HG02852 (cell line): Measurements from ENCODE around the gene LYRM4.
"Not testable (repeated sequence)": the region's sequence is repeated elsewhere in the genome, so short reads cannot be mapped to it uniquely, and the experiment has no call there.

Source experiments
- ATAC-seq: cut with Tn5 transposase; IDR thresholded peaks from one replicate; pipeline ENCODE4 v1.9.1; 2021; ENCODE audit warnings: mild to moderate bottlenecking, moderate library complexity; ENCODE audit not compliant: unreplicated experiment

The LYRM4 gene

DNA sequence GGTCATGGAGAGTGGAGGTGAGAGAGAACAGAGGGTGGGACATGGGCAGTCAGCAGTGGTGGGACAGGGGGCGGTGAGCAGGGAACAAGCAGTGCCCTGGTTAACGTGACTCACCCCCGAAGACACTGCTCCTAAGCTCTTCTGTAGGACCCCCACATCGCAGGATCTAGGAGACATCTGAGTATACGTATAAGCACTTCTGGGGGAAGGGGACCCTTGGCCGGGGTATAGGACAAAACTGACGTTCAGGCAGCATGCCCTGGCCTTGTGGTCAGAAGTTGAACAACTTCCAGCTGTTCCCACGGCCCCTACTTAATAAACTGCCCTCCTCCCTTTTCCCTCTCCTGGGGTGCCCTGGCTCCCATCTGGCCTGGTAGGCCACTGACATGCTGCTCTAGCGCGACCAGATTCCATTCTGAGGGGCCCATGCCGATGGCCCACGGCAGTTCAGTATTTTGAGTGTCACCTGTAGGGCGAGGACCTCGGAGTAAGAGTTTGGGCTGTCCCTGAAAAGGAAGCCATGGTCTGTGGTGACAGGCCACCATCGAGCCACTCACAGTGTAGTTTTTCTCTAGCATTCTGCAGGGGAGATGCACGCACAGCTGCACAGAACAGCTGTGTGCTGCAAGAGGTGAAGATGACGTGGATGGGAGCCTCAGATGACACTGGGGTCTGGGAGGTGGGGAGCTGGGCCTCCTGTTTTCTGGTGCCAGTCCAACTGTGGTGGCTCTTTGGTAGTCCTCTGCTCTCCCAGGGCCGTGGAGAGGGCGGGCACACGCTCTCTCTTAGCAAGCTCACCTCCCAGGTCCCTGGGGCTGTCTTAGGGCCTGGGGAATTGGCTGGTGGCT lies 137.2 kb downstream of the LYRM4 start:
- no peak for ATAC-seq

DNA sequence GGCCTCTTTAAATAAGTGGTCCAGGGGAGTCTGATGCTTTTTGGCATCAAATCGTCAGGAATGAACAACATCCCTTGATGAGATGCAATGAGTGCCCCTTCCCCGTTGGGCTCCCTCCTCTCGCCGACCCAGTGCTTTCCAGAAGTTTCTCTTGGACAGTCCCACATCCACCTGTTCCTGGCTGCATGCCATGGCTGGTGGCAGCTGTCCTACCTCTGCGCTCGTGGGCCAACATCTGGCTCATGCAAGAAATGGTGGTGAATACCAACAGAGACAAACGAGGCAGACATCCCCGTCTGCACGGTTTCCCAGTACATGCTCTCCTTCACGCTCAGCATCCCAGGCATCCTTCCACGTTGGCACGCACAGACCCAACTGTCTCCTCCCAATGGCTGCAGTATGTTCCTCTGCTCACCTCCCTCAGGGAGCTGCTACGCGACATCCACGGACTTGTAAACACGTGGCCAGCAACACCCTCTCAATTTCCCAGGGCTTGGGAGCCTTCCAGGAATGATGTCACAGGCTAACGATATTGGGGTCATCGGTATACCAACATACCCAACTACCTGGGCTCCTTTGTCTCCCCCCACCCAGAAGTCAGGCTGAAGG lies 138.1 kb downstream of the LYRM4 start:
- no peak for ATAC-seq

DNA sequence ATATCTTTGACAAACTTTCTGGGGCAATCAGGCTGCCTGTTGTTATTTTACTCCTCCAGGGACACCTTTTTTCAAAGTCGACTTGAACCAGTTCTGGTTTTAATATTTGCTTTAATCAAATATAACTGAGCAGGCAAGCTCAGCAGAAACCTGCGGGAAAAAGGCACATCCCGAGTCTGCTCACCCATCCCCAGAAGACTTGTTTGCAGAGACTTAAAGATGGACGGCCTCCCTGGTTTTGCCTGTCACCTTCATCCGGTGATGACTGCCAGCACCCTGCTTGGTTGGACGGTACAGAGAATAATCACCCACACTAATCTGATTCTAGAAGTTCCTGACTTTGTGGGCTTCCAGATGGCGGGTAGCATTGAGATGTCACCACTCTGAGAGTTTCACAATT lies 138.8 kb downstream of the LYRM4 start:
- no peak for ATAC-seq

DNA sequence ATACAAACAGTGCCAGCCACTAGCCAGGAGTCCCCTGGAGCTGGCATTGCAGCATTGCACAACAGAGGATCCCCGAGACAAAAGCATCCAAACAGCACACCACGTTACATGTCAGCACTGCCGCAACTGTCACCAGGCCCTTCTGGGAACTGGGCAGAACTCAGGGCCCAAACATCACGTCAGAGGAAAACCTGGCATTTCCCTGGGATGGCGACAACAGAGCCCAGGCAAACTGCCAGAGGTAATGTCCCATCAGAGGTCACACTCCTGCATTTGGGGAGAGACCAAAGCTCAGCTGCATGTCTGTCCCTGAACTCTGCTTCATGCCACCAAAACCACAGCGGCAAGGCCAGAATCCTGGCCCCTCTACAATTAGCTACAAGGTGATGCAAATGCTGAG lies 139.3 kb downstream of the LYRM4 start:
- no peak for ATAC-seq

DNA sequence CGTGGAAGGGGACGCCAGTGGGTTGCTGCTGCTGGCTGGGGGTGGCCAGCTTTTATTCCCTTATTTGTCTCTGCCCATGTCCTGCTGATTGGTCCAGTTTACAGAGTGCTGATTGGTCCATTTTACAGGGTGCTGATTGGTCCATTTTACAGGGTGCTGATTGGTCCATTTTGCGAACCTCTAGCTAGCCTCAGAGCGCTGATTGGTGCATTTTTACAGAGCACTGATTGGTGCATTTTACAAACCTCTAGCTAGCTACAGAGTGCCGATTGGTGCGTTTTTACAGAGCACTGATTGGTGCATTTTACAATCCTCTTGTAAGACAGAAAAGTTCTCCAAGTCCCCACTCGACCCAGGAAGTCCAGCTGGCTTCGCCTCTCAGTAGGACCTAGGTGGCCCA lies 140.2 kb downstream of the LYRM4 start:
- ATAC-seq: not testable (repeated sequence)

DNA sequence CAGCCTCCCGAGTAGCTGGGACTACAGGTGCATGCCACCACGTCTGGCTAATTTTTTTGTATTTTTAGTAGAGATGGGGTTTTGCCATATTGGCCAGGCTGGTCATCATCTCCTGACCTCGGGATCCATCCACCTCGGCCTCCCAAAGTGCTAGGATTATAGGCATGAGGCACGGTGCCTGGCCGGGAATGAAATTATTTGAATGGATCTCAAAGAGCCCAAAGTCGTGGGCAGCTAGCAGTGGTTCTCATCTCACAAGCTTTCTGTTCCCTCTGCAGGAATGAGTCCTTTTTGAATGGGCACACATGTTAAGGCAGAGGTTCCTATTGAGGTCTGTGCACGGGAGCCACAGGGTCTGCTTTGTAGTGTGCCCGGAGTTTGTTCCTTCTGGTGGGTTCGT lies 140.7 kb downstream of the LYRM4 start:
- ATAC-seq: no peak

DNA sequence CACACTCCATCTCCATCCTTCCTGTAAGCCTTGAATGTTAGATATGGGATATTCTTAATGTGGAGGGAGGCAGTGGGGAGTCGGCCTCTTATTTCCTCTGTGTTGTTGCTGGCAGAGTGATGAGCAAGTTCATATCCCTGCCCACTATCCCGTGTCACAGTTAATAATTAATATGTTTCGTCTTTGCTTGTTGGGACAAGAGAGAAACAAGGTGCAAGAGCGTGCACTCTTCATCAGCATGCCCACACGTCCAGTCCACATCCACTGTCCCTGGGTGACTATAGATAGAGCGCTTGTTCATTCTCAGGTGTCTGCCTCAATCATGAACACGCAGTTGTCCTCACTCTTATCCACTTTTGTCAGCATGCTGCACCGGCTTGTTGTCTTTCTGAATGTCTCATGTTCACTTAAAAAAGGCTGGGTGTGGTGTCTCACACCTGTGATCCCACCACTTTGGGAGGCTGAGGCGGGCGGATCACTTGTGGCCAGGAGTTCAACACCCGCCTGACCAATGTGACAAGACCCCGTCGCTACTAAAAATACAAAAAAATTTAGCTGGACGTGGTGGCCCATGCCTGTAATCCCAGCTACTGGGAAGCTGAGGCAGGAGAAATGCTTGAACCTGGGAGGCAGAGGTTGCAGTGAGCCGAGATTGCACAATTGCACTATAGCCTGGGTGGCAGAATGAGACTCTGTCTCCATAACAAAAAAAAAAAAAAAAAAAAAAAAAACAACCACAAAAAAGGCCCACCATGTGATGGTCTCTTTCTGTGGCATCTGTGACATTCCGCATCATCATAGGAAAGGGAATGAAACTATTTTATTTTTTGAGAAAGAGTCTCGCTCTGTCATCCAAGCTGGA lies 141.4 kb downstream of the LYRM4 start:
- no peak for ATAC-seq

DNA sequence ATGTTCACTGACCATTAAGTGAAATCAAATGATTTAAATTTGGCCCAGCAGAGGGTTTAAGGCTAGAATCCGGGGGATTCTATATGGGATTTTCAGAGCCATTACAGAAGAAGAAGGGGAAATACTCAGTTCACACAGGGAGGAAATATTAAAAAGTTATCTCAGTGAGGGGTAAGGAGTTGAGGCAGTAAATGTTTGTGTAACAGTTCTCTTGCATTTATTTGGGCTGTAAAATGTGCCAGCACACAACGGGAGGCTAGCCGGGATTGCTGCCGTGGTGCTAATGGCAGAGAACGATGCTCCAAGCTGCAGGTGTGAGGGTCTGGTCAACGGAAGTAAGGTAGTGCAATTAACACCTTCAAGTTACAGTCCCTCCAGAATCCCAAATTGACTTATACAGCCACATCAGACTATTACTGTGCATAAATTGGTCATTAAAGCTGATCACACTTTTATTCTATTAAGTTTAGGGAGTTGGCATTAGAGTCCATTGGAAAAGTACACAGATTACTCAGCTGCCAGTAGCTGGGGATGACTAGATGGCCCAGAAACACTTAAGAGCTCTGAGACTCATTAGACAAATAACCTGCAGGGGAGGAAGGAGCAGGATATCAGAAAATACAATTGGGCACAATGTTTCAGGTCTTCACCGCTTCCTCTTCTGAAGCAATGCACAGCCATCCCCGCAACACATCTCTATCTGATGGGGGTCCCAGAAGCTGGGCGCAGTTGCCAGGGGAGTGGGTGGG lies 144.3 kb downstream of the LYRM4 start:
- ATAC-seq: no peak

DNA sequence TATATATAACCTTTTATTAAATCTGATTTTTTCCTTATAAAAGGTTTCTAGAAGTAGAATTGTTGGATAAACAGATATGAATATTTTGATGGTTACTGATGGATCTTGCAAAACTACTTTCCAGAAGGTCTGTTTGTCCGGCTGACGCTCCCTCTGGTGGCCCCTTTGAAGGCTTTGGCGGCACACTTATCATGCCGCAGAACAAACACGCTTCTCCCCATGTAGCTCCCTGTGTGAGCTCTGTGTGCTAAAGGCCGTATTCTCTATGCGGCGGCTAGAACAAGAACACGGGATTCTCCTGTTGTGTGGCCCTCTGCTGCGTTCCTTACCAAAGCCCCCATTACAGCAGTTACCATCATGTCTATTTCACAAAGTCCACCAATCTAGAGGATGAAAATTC lies 145.6 kb downstream of the LYRM4 start:
- ATAC-seq: no peak

DNA sequence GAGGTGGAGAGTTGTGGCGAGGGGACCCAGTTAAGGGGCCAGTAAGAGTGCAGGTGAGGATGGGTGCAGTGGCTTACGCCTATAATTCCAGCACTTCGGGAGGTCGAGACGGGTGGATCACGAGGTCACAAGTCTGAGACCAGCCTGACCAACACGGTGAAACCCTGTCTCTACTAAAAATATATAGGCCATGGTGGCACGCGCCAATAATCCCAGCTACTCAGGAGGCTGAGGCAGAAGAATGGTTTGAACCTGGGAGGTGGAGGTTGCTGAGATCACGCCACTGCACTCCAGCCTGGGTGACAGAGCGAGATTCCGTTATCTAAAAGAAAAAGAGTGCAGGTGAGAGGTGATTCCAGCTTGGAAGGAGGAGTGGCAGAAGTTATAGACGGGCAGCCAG lies 147.7 kb downstream of the LYRM4 start:
- no peak for ATAC-seq

DNA sequence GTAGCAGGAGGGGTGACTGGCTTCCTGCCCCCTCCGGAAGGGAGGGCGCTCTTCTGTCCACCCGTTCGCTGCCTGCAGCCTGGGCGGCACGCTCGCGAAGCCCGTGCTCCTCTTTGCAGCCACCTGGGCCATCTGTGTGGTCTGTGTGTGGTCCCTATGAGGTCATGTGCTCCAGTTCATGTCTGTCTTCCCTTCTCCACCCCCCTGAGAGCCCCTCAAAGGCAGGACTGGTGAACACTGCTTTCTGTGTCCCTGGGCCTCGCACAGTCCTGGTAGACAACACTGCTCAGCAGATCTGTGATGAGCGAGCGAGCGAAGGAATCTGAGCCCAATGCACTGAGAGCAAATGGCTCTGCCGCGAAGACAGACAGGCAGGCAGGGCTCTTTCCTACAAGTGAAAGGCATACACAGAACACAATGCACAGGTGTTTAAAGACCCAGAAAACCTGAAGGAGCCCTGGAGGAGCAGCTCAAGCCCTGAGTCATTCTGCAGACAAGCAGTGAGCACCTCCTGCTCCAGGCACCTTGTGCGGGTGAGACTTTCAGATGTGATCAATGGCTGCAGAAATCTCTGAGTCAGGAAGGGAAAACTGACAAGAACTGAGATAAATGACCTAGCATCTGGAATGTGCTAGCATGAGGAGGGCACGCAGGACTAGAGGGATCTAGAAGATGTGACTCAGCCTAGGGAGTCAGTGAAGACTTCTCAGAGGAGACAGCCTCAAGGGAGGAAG lies 148.5 kb downstream of the LYRM4 start:
- no peak for ATAC-seq

DNA sequence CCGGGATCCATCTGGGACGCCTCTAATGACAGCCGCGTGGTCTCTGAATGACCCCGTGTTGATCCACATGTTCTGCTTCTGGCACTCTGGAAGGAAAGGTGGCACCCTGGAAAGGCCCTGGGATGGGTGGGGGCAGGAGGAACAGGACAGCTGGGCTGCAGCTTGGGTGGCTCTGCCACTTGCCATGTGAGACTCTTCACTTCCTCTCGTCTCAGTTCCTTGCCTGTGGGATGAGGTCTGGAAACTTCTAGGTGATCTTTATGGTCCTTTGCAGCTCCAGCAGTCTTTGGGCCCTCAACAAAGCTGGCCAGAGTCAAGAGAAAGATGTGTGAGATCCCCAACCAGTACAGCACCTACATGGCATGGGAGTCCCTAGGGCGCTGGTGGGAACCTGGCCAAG lies 149.1 kb downstream of the LYRM4 start:
- no peak for ATAC-seq

DNA sequence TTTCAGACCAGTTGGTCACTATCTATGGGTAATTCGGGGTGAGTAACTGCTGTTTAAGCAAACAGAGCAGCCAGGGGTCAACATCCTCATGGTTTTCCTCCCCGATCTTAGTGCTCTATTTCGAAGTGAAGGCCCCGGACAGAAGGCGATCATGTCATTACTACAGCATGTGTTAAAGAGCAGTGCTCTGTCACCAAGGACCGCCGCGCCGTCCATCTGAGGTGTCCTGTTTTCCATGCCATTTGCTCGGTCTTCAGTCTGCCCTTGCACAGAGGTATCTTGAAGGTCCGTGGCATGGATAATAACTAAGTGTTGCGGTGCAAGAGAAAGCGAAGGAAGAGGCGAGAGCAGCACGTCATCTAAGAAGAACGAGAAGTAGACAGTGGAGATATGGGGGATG lies 150.5 kb downstream of the LYRM4 start:
- ATAC-seq: no peak

DNA sequence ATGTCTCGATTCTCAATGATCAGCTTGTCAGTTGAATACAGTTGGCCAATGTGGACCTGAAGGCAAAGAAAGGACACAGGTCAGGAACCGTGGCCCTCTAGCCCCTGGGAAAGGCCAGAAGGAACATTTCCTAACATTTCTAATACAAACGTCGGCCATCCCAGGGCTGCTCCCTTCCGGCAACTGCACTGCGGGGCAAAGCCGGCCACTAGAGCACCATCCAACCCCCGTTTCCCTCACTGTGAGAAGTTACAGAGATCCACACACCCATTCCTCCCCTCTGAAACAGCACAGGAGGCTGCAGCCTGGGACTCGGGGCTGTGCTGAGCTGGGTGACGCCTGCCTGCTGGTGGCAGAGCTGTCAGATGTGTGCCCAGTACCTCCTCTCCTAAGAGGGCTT lies 151.3 kb downstream of the LYRM4 start:
- no peak for ATAC-seq

DNA sequence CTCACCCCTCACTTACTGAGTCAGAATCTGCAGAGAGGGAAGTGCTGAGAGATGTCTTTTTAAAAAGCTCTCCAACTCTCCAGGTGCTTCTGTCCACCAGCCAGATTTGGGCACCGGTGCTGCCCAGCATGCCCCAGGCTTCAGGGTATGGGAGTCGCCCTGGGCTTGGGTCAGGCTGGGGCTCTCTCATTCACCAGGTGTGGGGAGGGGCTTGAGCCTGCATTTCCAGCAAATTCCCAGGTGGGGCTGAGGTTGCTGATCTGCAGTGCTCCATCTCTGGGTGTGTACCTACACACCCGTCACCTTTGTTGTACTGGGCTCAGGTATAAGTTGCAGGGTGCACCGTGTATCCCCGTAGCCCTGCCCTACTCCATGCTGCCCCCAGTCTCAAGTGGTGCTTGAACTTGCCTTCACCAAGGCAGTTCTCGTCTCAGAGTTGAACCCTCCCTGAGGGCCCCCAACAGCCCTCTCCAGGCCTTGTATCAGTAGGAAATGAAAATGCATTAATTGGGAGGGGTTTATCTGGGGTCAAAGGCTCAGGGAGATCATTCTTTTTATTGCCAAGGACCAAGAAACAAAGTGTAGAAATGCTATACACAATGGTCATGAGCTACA lies 152.1 kb downstream of the LYRM4 start:
- ATAC-seq: no peak

DNA sequence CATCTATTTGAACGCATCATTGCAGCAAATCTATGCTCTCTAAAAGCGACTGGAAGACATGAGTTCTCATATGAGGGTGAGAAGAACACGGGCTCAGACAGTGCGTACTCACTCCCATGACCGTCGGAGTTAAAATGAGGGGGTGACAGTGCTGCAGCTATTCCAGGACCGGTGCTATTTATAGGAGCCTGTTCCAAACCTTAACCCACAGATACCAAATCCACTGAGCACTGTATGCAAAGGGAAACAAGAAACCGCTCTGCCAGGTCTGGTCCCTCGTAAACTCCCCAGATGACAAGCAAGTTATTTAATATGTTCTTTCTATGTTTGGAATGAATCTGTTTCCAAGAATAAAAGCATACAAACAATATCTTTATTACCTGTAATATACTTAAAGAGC lies 152.7 kb downstream of the LYRM4 start:
- no peak for ATAC-seq

DNA sequence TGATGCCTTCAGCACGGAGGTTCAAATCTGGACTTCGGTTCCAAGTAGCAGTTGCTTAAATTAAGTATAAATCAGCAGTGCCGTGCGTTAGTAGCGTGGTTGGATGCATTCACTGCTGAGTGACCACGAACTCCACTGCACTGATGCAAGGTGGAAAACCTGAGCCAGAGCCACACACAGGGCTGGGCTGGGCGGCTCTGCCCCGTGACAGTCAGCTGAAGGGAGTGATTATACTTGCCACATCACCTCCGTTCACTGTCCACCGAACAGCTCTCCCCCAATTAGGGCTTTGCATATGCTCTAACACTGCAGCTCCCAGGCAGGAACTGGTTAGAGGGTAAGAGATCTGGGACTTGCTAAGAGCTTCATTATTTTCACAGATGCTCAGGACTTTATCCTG lies 153.4 kb downstream of the LYRM4 start:
- no peak for ATAC-seq

DNA sequence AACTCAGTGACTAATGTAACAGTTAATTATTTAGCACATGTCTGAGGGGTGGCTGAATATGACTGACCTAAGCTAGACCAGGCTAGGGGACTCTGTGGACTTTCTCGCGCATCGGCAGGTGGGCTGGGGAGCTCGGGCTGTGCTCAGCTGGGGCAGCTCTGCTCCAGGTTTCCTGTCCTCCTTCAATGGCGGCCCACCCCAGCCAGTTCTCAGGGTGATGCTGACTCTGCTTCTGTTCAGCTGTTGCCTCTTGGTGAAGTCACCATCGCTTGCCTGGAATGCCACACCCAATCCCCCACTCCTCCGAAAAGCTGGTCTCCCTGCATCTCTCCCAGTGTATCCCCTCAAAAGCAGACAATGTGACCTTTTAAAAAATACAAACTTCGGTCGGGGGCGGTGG lies 155.6 kb downstream of the LYRM4 start:
- ATAC-seq: no peak

DNA sequence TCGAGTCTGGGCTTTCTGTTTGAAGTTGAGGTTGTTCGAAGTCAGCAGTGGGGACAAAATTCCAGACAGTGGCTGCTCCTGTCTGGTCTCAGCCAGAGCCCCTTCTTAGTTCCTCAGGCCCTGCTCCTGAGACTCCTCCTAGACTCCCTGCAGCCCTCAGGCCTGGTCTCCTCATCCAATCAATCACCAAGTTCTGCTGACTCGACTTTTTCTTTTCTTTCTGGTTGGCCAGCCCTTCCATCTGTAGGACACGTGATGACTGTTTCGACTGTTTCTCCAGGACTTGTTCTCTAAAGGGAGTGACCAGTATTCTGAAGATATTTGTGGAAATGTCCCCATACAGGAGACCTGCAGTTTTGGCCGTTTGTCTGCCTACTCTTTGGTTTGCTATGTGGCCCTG lies 156.1 kb downstream of the LYRM4 start:
- no peak for ATAC-seq

DNA sequence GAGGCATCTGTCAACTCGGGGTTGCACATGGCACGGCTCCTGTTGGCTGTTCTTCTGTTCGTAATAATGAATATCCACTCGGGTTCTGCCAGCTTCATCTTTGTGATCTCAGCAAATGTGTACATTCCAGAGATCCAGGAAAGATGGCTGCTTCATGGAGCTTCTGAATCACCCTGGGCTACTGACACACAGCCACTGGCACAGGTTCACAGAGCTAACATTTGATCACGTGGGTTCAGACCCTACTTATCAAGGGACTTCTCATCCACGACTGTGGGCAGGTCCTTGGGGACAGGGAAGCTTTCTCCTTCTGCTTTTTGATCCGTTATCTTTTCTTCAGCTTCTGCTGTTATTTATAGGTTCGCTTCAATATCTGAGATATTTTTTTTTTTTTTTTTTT lies 157.5 kb downstream of the LYRM4 start:
- ATAC-seq: no peak
